ENCODE measurements around the gene NBEA.

- TF ChIP-seq CTCF (IDR thresholded peaks at IDR 0.05): no peak
- TF ChIP-seq POLR2A (IDR thresholded peaks at IDR 0.05): no peak
Measured at GRCh38 chr13:35283856-35284255, 341.8 kb downstream of the NBEA start.

Measured in heart left ventricle (tissue), 13 donors.